COLO829 (cell line): Measurements from ENCODE around the gene HOATZ.
A peak's percentile ranks its signal among the peaks of the same experiment; 100 is the strongest.

Experiments
- DNase-seq: peaks from one replicate; pipeline ENCODE4 v3.0.0; 2012; ENCODE audit warnings: low spot score

Gene HOATZ

GRCh38 chr11:111577821-111578220 is 63.2 kb downstream of the HOATZ start:
- no peak for DNase-seq

DNA sequence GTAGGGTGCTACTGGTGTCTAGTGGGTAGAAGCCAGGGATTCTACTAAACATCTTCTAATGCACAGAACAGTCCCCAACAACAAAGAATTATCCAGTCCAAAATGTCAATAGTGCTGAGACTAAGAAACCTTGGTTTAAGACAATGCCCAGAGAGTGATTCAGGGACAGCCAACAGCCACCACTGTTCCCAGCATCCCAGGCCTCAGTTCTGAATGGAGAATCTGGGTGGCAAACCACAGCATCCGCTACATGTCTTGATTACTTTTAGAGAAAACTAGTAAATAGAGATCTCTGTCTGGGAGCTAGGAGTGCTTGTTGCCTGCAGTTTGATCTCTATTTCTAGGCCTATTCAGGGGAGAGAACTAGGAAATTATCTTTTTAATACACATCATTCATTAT is 66.8 kb downstream of the HOATZ start:
- no peak for DNase-seq

- DNase-seq: no peak
Observed at GRCh38 chr11:111582163-111582562, 67.6 kb downstream of the HOATZ start.

- DNase-seq: no peak
Observed at GRCh38 chr11:111582881-111583280, 68.3 kb downstream of the HOATZ start.

DNA sequence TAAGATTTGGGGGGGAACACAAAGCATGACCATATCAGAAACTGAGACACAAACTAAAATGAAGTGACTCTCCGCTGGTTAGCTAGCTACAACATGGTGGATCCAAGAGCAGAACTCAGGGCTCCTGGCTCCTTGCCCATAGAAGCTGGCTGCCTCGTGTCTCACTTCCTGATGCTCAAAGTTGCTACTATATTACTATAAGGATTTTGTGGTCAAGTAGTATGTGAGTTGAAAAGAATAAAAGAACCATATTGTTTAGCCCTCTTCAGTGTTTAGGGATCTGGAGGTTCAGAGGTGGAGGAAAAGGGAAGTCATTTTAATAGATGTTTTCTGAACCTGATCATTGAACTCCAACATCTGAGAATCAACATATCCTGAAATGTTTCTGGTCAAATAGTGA is 70.8 kb downstream of the HOATZ start:
- peak; percentile 64 for DNase-seq

GRCh38 chr11:111586388-111586831 is 71.8 kb downstream of the HOATZ start:
- peak; percentile 42 for DNase-seq
